OCI-LY3 (cell line): ENCODE results near the gene TAF11L9.
"Not testable (repeated sequence)": the region's sequence is repeated elsewhere in the genome, so short reads cannot be mapped to it uniquely, and the experiment has no call there.

Experiments used
- H2AFZ ChIP-seq: fragments of 200-600, 300-600 bp; shearing (Covaris generic); 2 replicates; pipeline ENCODE4 v1.6.0; 2014; ENCODE audit warnings: antibody characterized with exemption, low read depth, low read length
- H3K27ac ChIP-seq: fragments of 200-600, 300-600 bp; sonication (generic); 2 replicates; pipeline ENCODE4 v1.5.1; 2014; ENCODE audit warnings: mild to moderate bottlenecking, low read length, moderate library complexity, mixed read lengths
- H3K27me3 ChIP-seq: fragments of 200-600, 300-600 bp; sonication (generic); 2 replicates; pipeline ENCODE4 v1.6.1; 2014; ENCODE audit warnings: low read depth, low read length, mixed read lengths
- H3K36me3 ChIP-seq: fragments of 200-600, 300-600 bp; sonication (generic); replicated peaks from 2 replicates; pipeline ENCODE3; 2014; ENCODE audit warnings: low read depth, low read length, mixed read lengths
- H3K4me1 ChIP-seq: fragments of 300-600, 200-600 bp; sonication (generic); 2 replicates; pipeline ENCODE4 v1.6.1; 2014; ENCODE audit warnings: low read length, mixed read lengths
- H3K4me2 ChIP-seq: fragments of 200-600, 300-600 bp; sonication (generic); 2 replicates; pipeline ENCODE4 v1.6.1; 2014; ENCODE audit warnings: low read length, mixed read lengths
- H3K4me3 ChIP-seq: fragments of 300-600, 200-600 bp; sonication (generic); 2 replicates; pipeline ENCODE4 v1.5.1; 2014; ENCODE audit warnings: antibody characterized with exemption, mild to moderate bottlenecking, low read length, moderate library complexity
- H3K79me2 ChIP-seq: fragments of 300-600, 200-600 bp; shearing (Covaris generic); 2 replicates; pipeline ENCODE4 v1.6.1; 2014; ENCODE audit warnings: mild to moderate bottlenecking, low read length, mixed read lengths
- H3K9ac ChIP-seq: fragments of 300-600, 200-600 bp; shearing (Covaris generic); 2 replicates; pipeline ENCODE4 v1.6.0; 2014; ENCODE audit warnings: mild to moderate bottlenecking, low read length, moderate library complexity
- H3K9me3 ChIP-seq: fragments of 200-600, 300-600 bp; shearing (Covaris generic); 2 replicates; pipeline ENCODE4 v1.6.1; 2014; ENCODE audit warnings: low read length, mixed read lengths; ENCODE audit not compliant: insufficient read depth
- H4K20me1 ChIP-seq: fragments of 200-600, 300-600 bp; sonication (generic); 2 replicates; pipeline ENCODE4 v1.6.1; 2016; ENCODE audit warnings: low read length, mixed read lengths; ENCODE audit not compliant: insufficient read depth
- EZH2phosphoT487 ChIP-seq: fragments of 200-600 bp; shearing (Covaris generic); IDR thresholded peaks from 2 replicates; pipeline ENCODE4 v1.6.1; 2018; ENCODE audit warnings: antibody characterized with exemption, mixed run types, low read depth
- TF ChIP-seq, protein P1 (sequence below): fragments of 200-600, 300-600 bp; sonication (generic); IDR thresholded peaks from 2 replicates; pipeline ENCODE4 v1.5.1; 2014; ENCODE audit warnings: antibody characterized with exemption, low read length, low read depth

Gene TAF11L9

DNA sequence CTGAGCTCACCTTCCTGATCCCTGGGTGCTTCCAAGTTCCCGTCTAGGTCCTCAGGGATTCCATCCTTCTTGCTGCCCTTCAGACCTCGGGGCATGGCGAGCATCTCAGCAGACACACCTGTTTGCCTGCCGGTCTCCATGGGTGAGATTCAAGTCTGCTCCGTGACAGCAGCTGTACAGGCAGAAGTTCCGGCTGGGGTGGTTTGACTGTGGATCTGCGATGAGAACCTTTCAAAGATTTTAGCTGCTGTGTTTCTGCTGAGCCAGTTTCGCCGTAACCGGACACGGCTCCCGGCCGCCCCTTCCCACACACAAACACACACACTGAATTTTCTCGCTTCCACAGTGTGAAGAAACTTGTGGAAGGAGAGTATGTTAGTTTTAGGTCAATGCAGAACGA is at the start of gene TAF11L9:
TSS of gene TAF11L9 (minus strand) at position 140 of the 400 bp plus-strand sequence.
- H3K27me3 ChIP-seq, H4K20me1 ChIP-seq, H3K9ac ChIP-seq, H3K9me3 ChIP-seq, H3K4me3 ChIP-seq, H2AFZ ChIP-seq, H3K27ac ChIP-seq, H3K36me3 ChIP-seq, H3K4me1 ChIP-seq, H3K4me2 ChIP-seq, H3K79me2 ChIP-seq: not testable (repeated sequence)

DNA sequence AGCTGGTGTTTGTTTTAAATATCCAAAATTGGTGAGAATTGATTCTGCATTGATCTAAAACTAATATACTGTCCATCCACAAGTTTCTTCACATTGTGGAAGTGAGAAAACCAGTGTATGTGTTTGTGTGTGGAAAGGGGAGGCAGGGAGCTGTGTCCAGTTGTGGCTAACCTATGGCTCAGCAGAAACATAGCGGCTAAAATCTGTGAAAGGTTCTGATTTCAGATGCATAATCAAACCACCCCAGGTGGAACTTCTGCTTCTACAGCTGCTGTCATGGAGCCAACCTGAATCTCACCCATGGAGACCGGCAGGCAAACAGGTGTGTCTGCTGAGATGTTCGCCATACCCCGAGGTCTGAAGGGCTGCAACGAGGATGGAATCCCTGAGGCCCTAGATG is 40.0 kb upstream of the TAF11L9 start, which contains the start of gene TAF11L14:
TSS of gene TAF11L14 (plus strand) at position 301 of the 400 bp plus-strand sequence.
- Histone ChIP-seq H3K9me3 (no peaks in the 10 kb centered on the region), H3K4me2 (no peak within 1 kb of the TSS)
- no peak for TF ChIP-seq EZH2phosphoT487
- TF ChIP-seq, protein P1, sequence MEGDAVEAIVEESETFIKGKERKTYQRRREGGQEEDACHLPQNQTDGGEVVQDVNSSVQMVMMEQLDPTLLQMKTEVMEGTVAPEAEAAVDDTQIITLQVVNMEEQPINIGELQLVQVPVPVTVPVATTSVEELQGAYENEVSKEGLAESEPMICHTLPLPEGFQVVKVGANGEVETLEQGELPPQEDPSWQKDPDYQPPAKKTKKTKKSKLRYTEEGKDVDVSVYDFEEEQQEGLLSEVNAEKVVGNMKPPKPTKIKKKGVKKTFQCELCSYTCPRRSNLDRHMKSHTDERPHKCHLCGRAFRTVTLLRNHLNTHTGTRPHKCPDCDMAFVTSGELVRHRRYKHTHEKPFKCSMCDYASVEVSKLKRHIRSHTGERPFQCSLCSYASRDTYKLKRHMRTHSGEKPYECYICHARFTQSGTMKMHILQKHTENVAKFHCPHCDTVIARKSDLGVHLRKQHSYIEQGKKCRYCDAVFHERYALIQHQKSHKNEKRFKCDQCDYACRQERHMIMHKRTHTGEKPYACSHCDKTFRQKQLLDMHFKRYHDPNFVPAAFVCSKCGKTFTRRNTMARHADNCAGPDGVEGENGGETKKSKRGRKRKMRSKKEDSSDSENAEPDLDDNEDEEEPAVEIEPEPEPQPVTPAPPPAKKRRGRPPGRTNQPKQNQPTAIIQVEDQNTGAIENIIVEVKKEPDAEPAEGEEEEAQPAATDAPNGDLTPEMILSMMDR, result no peak

DNA sequence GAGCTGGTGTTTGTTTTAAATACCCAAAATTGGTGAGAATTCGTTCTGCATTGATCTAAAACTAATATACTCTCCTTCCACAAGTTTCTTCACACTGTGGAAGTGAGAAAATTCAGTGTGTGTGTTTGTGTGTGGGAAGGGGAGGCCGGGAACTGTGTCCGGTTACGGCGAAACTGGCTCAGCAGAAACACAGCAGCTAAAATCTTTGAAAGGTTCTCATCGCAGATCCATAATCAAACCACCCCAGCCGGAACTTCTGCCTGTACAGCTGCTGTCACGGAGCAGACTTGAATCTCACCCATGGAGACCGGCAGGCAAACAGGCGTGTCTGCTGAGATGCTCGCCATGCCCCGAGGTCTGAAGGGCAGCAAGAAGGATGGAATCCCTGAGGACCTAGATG is 37.6 kb upstream of the TAF11L9 start, which contains the start of gene TAF11L13:
TSS of gene TAF11L13 (plus strand) at position 301 of the 400 bp plus-strand sequence.
- H3K4me1 ChIP-seq, H3K4me2 ChIP-seq, H3K27ac ChIP-seq, H2AFZ ChIP-seq, H3K79me2 ChIP-seq, H3K9me3 ChIP-seq, H3K36me3 ChIP-seq, H3K4me3 ChIP-seq, H3K9ac ChIP-seq, H4K20me1 ChIP-seq, H3K27me3 ChIP-seq: not testable (repeated sequence)

More for the DNA sequence above, 40.0 kb upstream of the TAF11L9 start, which contains the start of gene TAF11L14:
- no peaks in the 10 kb centered on the region for H4K20me1 ChIP-seq
- H3K4me3 ChIP-seq, result no peak within 1 kb of the TSS
- no peak within 1 kb of the TSS for H3K9ac ChIP-seq
- no peak within 1 kb of the TSS for H2AFZ ChIP-seq
- no peaks in the 10 kb centered on the region for H3K36me3 ChIP-seq
- H3K27me3 ChIP-seq, result no peaks in the 10 kb centered on the region
- no peaks in the 10 kb centered on the region for H3K79me2 ChIP-seq
- H3K4me1 ChIP-seq, result no peaks in the 10 kb centered on the region
- H3K27ac ChIP-seq, result no peak within 1 kb of the TSS

DNA sequence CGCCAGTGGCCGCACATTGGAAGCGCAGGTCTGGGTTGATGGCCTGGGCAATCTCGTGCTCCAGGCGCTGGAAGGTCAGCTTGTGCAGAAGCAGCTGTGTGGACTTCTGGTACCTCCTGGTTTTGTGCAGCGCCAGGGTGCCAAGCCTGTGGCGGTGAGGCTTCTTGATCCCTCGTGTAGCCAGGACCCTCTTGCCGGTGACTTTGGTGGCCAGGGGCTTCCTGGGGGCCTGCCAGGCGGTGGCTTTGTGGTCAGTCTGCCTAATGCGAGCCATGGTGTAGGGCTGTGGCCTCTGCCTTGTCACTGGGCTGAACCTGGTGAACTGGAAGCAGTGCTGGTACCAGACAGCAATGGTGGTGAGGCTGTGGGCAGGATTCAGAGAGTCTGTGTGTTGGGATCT is 31.5 kb upstream of the TAF11L9 start:
- Histone ChIP-seq H3K79me2 (no peaks in the 10 kb centered on the region), H3K9me3 (no peaks in the 10 kb centered on the region), H2AFZ (no peak overlapping the region), H3K4me3 (no peak overlapping the region), H3K27ac (no peak overlapping the region), H4K20me1 (no peaks in the 10 kb centered on the region), H3K27me3 (no peaks in the 10 kb centered on the region), H3K36me3 (no peaks in the 10 kb centered on the region), H3K4me1 (no peaks in the 10 kb centered on the region), H3K9ac (no peak overlapping the region), H3K4me2 (no peak overlapping the region)
- TF ChIP-seq, protein P1, result no peak
- no peak for TF ChIP-seq EZH2phosphoT487

DNA sequence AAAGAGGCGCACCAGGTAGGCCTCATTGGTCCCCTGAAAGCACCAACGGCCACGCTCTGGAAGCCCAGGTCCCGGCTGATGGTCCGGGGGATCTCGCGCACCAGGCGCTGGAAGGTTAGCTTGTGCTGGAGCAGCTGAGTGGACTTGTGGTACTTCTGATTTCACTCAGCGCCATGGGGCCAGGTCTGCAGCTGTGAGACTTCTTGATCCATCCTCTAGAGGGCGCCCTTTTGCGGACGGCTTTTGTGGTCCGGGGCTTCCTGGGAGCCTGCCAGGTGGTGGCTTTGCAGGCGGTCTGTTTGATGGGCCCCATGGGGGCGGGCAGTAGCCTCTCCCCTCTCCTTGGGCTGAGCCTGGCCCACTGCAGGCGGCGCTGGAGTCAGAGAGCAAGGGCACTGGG is 26.4 kb upstream of the TAF11L9 start:
- Histone ChIP-seq H3K4me1 (no peaks in the 10 kb centered on the region), H3K9me3 (no peaks in the 10 kb centered on the region), H3K27me3 (no peaks in the 10 kb centered on the region), H2AFZ (no peak overlapping the region), H4K20me1 (no peaks in the 10 kb centered on the region), H3K79me2 (no peaks in the 10 kb centered on the region), H3K36me3 (no peaks in the 10 kb centered on the region), H3K9ac (no peak overlapping the region), H3K4me3 (no peak overlapping the region), H3K4me2 (no peak overlapping the region), H3K27ac (no peak overlapping the region)
- TF ChIP-seq, protein P1, result peak; percentile 9; the same call in 1 of the 2 replicates
- TF ChIP-seq EZH2phosphoT487, result no peak
